DND-41 (cell line): Measurements from ENCODE around the gene DDX1.

ENCODE experiments used
- ATAC-seq: fragments of 200-7000 bp; cut with Tn5 transposase; 3 replicates; pipeline ENCODE4 v1.9.1; 2021; ENCODE audit warnings: low read depth; ENCODE audit not compliant: insufficient read depth
- DNase-seq: peaks from one replicate; pipeline ENCODE4 v3.0.0-alpha.2; 2020
- H2AFZ ChIP-seq: 2 replicates; pipeline ENCODE4 v1.6.0; 2012; ENCODE audit warnings: low read depth, low read length
- H3K27ac ChIP-seq: 2 replicates; pipeline ENCODE4 v1.5.1; 2012; ENCODE audit warnings: low read length, inconsistent platforms
- H3K27me3 ChIP-seq: fragments of 200-600 bp; sonication (generic); 2 replicates; pipeline ENCODE4 v1.6.0; 2012; ENCODE audit warnings: low read length, mild to moderate bottlenecking, inconsistent platforms; ENCODE audit not compliant: insufficient read depth, poor library complexity
- H3K36me3 ChIP-seq: 2 replicates; pipeline ENCODE4 v1.5.1; 2012; ENCODE audit warnings: low read length, inconsistent platforms; ENCODE audit not compliant: insufficient read depth
- H3K4me1 ChIP-seq: 2 replicates; pipeline ENCODE4 v1.5.1; 2012; ENCODE audit warnings: mild to moderate bottlenecking, low read length; ENCODE audit not compliant: insufficient read depth
- H3K4me2 ChIP-seq: 2 replicates; pipeline ENCODE4 v1.6.0; 2012; ENCODE audit warnings: mild to moderate bottlenecking, moderate library complexity, low read length, inconsistent platforms; ENCODE audit not compliant: insufficient read depth
- H3K4me3 ChIP-seq, 2 experiments: fragments of 200-600 bp in 1 of 2; shearing (Covaris generic) in 1 of 2; 2 replicates each; pipeline ENCODE4 v1.5.1; 2012 to 2016; ENCODE audit warnings: inconsistent platforms in 2 of 2, low read length in 2 of 2, mild to moderate bottlenecking in 2 of 2, low read depth in 1 of 2, moderate library complexity in 1 of 2
- H3K79me2 ChIP-seq: 2 replicates; pipeline ENCODE4 v1.6.0; 2012; ENCODE audit warnings: low read length, inconsistent platforms; ENCODE audit not compliant: insufficient read depth
- H3K9ac ChIP-seq: 2 replicates; pipeline ENCODE4 v1.6.0; 2012; ENCODE audit warnings: low read depth, mild to moderate bottlenecking, inconsistent platforms, low read length, moderate library complexity
- H3K9me3 ChIP-seq: 2 replicates; pipeline ENCODE4 v1.5.1; 2012; ENCODE audit warnings: low read length, moderate library complexity, mild to moderate bottlenecking, inconsistent platforms; ENCODE audit not compliant: insufficient read depth, severe bottlenecking
- H4K20me1 ChIP-seq: 2 replicates; pipeline ENCODE4 v1.6.0; 2012; ENCODE audit warnings: low read length; ENCODE audit not compliant: insufficient read depth
- EZH2 ChIP-seq: IDR thresholded peaks from 3 replicates; pipeline ENCODE4 v1.6.1; 2012; ENCODE audit warnings: borderline replicate concordance, low read depth, mild to moderate bottlenecking, moderate library complexity, low read length, inconsistent platforms; ENCODE audit not compliant: severe bottlenecking
- TF ChIP-seq, protein P1 (sequence below): IDR thresholded peaks from 2 replicates; pipeline ENCODE4 v1.5.1; 2012; ENCODE audit warnings: borderline replicate concordance, low read length, moderate library complexity, mild to moderate bottlenecking; ENCODE audit not compliant: poor library complexity, severe bottlenecking; ENCODE audit errors: extremely low read depth

Gene DDX1

DNA sequence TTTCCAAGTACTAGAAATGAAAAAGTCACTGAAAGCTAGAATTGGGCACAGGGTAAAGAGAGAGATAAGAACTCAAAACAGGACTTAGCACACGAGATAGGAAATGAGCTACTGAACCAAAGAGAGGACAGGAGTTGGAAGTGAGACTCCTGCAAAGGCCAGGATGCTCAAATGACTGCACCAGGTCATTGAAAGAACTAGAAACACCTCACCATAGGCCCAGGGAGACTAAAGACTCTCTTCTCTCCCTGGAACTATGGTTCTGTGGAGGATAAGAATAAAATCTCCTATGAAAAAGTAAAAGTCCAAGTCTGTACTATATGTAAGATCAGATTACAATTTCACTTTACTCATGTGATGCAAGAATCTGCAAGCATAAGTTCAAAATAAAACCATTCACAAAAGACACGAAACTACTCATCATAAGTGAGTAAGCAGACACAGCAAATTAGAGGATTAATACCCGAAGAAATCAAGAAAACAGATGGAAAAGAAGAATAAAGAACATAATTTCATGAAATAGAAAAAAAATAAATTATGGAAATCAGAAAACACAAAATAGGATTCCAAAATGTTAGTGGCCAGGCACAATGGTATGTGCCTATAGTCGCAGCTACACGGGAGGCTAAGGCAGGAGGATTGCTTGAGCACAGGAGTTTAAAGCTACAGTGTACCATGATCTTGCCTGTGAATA, 37.0 kb upstream of the DDX1 start:
- H3K79me2 ChIP-seq: peaks cover 17% of the 10 kb centered on the region
- peaks cover 11% of the 10 kb centered on the region for H3K4me1 ChIP-seq
- no peak for TF ChIP-seq EZH2
- TF ChIP-seq, protein P1, sequence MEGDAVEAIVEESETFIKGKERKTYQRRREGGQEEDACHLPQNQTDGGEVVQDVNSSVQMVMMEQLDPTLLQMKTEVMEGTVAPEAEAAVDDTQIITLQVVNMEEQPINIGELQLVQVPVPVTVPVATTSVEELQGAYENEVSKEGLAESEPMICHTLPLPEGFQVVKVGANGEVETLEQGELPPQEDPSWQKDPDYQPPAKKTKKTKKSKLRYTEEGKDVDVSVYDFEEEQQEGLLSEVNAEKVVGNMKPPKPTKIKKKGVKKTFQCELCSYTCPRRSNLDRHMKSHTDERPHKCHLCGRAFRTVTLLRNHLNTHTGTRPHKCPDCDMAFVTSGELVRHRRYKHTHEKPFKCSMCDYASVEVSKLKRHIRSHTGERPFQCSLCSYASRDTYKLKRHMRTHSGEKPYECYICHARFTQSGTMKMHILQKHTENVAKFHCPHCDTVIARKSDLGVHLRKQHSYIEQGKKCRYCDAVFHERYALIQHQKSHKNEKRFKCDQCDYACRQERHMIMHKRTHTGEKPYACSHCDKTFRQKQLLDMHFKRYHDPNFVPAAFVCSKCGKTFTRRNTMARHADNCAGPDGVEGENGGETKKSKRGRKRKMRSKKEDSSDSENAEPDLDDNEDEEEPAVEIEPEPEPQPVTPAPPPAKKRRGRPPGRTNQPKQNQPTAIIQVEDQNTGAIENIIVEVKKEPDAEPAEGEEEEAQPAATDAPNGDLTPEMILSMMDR: no peak
- H2AFZ ChIP-seq: no peak overlapping the region
- H3K4me2 ChIP-seq: no peak overlapping the region
- DNase-seq: no peak
- H3K4me3 ChIP-seq: no peak overlapping the region
- no peaks in the 10 kb centered on the region for H3K27me3 ChIP-seq
- no peak overlapping the region for H3K9ac ChIP-seq
- peaks cover 3% of the 10 kb centered on the region; the same call in 1 of the 2 replicates for H3K36me3 ChIP-seq
- H3K9me3 ChIP-seq: no peaks in the 10 kb centered on the region
- ATAC-seq: no peak
- H4K20me1 ChIP-seq: no peaks in the 10 kb centered on the region
- H3K27ac ChIP-seq: no peak overlapping the region

DNA sequence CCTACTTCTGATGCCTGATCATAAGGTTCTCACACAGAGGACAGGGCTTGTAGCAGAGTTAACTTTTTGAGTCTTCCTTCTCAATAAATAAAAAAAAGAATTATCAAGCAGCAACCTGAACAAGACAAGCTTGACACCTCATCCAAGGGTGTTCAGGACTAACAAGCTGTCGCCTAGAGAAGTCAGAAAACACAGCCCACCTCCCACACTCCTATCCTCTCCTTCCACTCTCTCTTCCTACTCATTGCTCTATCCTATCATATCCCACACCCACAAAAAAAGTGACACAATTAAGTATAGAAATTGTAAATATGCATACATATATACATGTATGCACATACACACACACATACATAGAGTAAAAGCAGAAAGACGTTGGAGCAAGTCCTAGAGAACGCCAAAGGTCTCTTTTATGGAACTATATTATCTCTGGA, 35.9 kb upstream of the DDX1 start:
- H2AFZ ChIP-seq: no peak overlapping the region
- ATAC-seq: no peak
- H3K27ac ChIP-seq: no peak overlapping the region
- no peaks in the 10 kb centered on the region for H3K27me3 ChIP-seq
- H3K9ac ChIP-seq: no peak overlapping the region
- no peaks in the 10 kb centered on the region for H3K9me3 ChIP-seq
- peaks cover 16% of the 10 kb centered on the region for H3K4me1 ChIP-seq
- TF ChIP-seq, protein P1: no peak
- TF ChIP-seq EZH2: no peak
- no peak overlapping the region for H3K4me3 ChIP-seq
- no peak overlapping the region for H3K4me2 ChIP-seq
- H4K20me1 ChIP-seq: no peaks in the 10 kb centered on the region
- DNase-seq: no peak
- H3K36me3 ChIP-seq: peaks cover 3% of the 10 kb centered on the region; the same call in 1 of the 2 replicates
- H3K79me2 ChIP-seq: peaks cover 28% of the 10 kb centered on the region

DNA sequence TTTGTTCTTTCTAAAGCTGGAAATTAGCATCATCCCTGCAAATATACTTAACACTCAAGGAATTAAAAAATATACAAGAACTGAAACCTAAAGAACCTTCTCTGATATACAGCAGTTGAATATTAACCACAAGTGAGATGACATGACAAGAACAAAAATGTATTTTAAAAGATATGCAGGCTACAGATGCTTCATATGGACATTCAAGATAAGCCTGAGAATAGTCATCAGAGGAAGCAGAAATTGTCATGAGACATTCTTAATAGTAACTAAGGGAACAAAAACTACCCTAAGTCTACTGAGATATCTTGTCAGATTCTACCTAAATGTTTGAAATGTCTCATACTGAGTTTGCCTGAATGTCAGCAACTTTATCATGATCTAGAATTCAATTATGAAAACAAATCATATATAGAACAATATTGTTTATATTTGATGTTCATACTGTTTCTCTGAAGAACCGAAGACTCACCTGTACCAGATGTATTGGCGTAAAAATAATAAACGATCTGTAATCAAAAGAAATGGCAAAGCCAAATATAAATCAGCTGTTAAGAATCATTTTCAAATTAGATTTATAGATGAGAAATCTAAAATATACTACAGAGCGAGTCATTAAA, 35.2 kb upstream of the DDX1 start:
- H3K79me2 ChIP-seq: peaks cover 28% of the 10 kb centered on the region
- H4K20me1 ChIP-seq: no peaks in the 10 kb centered on the region
- DNase-seq: no peak
- H3K4me3 ChIP-seq: no peak overlapping the region
- no peak overlapping the region for H3K27ac ChIP-seq
- no peaks in the 10 kb centered on the region for H3K27me3 ChIP-seq
- TF ChIP-seq, protein P1: no peak
- TF ChIP-seq EZH2: no peak
- no peaks in the 10 kb centered on the region for H3K9me3 ChIP-seq
- H3K9ac ChIP-seq: no peak overlapping the region
- no peak overlapping the region for H3K4me2 ChIP-seq
- no peak overlapping the region for H2AFZ ChIP-seq
- peaks cover 18% of the 10 kb centered on the region for H3K4me1 ChIP-seq
- no peak for ATAC-seq
- H3K36me3 ChIP-seq: peaks cover 3% of the 10 kb centered on the region; the same call in 1 of the 2 replicates
